ENCODE data around the gene SUPT5H.

Gene SUPT5H

GRCh38 chr19:39409208-39410016, 36.0 kb upstream of the SUPT5H start:
- peak; percentile 76 for DNase-seq

DNA sequence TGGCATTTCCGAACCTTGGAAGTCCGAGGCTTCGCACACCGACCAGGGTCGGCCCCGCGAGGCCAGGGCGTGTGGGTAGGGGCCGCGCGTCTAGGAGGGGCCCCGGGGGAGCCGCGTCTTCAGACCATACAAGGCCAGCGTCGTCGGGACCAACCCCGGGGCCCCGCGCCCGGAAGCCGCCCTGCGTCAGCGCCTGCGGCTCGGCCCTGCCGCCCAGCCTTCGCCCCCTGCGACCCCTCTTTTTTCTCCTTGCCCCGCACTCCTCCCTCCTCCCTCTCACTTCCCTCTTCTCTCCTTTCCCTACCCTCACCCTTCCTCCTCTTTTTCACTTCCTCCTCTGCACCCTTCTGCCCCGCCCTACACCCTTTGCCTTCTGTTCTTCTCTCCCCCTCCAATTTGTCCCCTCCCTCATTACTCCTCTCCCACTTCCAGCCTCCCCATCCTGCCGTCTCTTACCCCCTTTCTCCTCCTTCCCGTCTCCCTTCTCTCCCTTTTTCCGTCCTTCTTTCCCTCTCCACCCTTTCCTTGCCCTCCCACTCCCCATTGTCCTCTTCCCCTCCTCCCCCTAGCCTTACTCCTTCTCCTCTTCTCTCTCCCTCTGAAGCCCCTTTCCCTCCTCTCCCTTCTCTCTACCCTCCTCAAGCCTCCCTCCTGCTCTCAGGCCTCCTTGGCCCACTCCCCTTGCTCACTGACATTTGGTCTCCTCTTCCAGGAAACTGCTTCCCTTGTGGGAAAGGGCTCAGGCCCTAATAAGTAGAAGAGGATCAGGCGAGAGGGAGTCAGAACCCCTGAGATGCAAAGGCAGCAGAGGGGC, 35.2 kb upstream of the SUPT5H start:
- peak; percentile 70 for DNase-seq

DNA sequence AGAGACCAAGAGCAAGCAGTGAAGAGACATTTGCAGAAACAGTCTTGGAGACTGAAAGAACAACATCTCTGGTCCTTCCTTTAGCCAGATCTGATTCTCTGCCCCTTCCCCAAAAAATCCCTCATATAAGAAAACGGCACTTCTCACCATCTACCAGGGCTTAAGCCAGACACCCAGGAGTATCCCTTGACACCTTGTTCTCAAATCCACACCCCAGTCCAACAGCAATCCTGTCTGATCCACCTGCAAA, 34.6 kb upstream of the SUPT5H start:
- DNase-seq = no peak

- peak; percentile 35 for DNase-seq
Measured at GRCh38 chr19:39411081-39411831, 34.1 kb upstream of the SUPT5H start.

DNA sequence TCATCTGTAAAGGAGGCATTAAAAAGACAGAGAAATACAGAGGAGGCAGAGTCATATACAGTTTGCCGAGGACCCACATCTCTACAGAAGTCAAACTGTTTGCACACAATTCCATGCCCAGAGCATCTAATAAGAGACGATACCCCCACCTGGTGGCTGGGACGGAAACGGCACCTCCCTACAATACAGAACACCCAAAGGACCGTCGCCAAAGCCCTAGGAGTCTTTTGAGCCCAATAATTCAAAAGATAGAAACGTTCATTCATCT, 33.6 kb upstream of the SUPT5H start:
- peak; percentile 85 for DNase-seq

DNA sequence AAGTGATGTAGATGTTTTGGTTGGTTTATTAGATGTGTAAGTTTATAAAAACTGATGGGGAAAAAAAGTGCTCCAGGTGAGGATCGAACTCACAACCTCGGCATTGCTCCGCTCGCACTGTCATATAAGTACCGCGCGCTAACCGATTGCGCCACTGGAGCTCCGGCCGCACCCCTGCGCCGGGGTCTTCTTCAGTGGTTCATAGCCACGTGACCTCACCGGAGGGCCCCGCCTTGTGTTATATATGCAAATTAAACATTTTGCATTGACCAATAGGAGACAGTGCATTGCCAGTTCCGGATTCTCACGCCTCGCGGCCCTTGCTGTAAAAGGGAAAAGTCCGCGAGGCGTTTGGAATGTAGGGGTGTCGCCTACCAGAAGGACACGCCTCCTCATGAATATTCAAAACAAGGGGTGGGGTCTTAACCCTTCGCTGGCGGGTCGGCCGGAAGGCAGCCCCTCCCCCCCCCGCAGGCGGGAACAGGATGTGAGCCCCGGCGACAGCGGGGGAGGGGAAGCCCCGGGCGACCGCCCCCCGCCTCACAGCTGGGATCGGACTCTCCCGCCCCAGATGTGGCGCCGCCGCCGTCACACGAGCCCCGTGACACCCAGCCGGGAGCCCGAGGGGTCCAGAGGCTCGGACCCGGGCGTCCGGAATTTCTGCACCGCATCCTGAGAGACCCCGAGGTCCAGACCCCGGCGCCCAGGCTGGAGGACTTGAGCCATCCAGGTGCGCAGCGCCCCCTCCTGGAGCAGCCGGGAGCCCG, 33.1 kb upstream of the SUPT5H start, which contains the start of gene PLEKHG2:
Gene PLEKHG2 (plus strand): TSS at position 570 of the 767 bp plus-strand sequence. CDS start 1,418 bp downstream, outside the sequence.
- peak; percentile 100 for DNase-seq

- DNase-seq = no peak
Measured at GRCh38 chr19:39412867-39413271, 32.5 kb upstream of the SUPT5H start.

- DNase-seq = peak; percentile 50
Measured at GRCh38 chr19:39413272-39413910, 32.0 kb upstream of the SUPT5H start.

DNA sequence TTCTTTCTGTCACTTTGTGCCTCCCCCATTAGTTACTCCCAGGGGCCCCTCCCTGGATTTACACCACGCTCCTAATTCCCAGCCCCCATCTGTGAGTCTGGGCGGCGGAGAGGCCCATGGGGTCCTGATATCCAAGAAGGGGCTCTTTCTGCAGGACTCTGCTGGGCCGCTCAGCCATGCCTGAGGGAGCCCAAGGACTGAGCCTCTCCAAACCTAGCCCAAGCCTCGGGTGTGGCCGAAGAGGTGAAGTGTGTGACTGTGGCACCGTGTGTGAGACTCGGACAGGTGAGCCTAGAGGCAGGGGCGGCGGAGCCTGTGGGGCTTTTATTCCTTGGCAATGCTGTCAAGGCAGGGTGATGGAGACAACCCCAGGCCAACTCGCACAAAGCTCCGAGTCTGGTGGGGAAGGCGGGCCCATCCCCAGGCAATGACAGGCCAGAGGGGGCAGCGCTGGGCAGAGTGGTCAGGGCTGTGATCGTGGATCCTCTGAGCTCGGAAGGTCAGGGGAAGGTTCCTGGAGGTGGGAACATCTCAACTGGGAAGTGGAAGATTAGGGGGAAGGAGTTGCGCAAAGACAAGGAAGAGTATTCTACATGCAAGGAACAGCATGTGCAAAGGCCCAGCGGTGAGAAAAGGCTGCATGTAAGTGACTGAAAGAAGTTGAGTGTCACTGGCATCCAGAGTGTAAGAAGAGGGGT, 31.3 kb upstream of the SUPT5H start:
- peak; percentile 30 for DNase-seq

GRCh38 chr19:39415111-39416046, 30.0 kb upstream of the SUPT5H start:
- no peak for DNase-seq

GRCh38 chr19:39416152-39417120, 28.9 kb upstream of the SUPT5H start:
- no peak for DNase-seq

GRCh38 chr19:39417463-39418181, 27.8 kb upstream of the SUPT5H start:
- DNase-seq = no peak

GRCh38 chr19:39419003-39419402, 26.4 kb upstream of the SUPT5H start:
- DNase-seq = no peak

- no peak for DNase-seq
Measured at GRCh38 chr19:39420769-39421168, 24.6 kb upstream of the SUPT5H start.

- DNase-seq = no peak
Measured at GRCh38 chr19:39422020-39422419, 23.4 kb upstream of the SUPT5H start.

GRCh38 chr19:39423258-39424086, 21.9 kb upstream of the SUPT5H start:
- no peak for DNase-seq

GRCh38 chr19:39424934-39425333, 20.4 kb upstream of the SUPT5H start:
- no peak for DNase-seq

- DNase-seq = no peak
Measured at GRCh38 chr19:39425744-39426143, 19.6 kb upstream of the SUPT5H start.

Measured in HCEC 1CT (cell line).